ENCODE results near the gene COX7A2.

DNA sequence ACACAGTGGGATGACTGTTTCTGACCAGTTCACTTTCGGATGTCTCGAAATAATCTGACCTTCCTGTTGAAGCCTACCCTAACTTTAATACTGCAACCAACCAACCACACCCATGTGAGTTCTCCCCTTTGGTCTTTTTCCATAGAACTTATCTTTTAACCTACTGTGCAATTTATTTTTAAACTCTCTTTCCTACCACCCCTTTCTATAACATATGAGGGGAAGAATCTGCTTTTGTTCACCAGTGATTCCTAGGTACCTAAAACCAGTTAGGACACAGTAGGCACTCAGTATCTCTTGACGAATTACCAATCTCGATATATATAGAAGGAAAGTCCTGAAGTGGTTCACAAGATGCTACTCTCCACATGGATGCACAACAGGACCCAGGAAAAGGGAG, 7.0 kb downstream of the COX7A2 start:
- TF ChIP-seq, protein P1, sequence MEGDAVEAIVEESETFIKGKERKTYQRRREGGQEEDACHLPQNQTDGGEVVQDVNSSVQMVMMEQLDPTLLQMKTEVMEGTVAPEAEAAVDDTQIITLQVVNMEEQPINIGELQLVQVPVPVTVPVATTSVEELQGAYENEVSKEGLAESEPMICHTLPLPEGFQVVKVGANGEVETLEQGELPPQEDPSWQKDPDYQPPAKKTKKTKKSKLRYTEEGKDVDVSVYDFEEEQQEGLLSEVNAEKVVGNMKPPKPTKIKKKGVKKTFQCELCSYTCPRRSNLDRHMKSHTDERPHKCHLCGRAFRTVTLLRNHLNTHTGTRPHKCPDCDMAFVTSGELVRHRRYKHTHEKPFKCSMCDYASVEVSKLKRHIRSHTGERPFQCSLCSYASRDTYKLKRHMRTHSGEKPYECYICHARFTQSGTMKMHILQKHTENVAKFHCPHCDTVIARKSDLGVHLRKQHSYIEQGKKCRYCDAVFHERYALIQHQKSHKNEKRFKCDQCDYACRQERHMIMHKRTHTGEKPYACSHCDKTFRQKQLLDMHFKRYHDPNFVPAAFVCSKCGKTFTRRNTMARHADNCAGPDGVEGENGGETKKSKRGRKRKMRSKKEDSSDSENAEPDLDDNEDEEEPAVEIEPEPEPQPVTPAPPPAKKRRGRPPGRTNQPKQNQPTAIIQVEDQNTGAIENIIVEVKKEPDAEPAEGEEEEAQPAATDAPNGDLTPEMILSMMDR (IDR thresholded peaks at IDR 0.05), result no peak
- no peak for TF ChIP-seq POLR2A (IDR thresholded peaks at IDR 0.05)
